Transverse colon (tissue), 4 donors: Measurements from ENCODE around the gene ARHGEF3.

Experiments
- CTCF ChIP-seq, 5 experiments: fragments of 200-600 bp in 3 of 5; fragments of 450-650 bp in 2 of 5; sonication (generic) in 3 of 5; IDR thresholded peaks; 1 replicate in 2 of 5; 2 replicates in 3 of 5; pipeline ENCODE4 v1.5.1; 2016 to 2017; ENCODE audit warnings: antibody characterized with exemption in 5 of 5, inconsistent platforms in 3 of 5, mild to moderate bottlenecking in 2 of 5, moderate library complexity in 1 of 5
- EP300 ChIP-seq: sonication (generic); formaldehyde crosslinking; IDR thresholded peaks from one replicate; pipeline ENCODE4 v1.6.1; 2017; ENCODE audit warnings: antibody characterized with exemption, low read depth
- POLR2A ChIP-seq: fragments of 450-650 bp; IDR thresholded peaks from one replicate; pipeline ENCODE4 v1.6.1; 2016; ENCODE audit warnings: antibody characterized with exemption, mild to moderate bottlenecking, moderate library complexity
- POLR2AphosphoS5 ChIP-seq, 3 donors: sonication (generic); formaldehyde crosslinking; IDR thresholded peaks; one replicate each; pipeline ENCODE4 v1.6.1; 2016; ENCODE audit warnings: antibody characterized with exemption in 3 of 3

DNA sequence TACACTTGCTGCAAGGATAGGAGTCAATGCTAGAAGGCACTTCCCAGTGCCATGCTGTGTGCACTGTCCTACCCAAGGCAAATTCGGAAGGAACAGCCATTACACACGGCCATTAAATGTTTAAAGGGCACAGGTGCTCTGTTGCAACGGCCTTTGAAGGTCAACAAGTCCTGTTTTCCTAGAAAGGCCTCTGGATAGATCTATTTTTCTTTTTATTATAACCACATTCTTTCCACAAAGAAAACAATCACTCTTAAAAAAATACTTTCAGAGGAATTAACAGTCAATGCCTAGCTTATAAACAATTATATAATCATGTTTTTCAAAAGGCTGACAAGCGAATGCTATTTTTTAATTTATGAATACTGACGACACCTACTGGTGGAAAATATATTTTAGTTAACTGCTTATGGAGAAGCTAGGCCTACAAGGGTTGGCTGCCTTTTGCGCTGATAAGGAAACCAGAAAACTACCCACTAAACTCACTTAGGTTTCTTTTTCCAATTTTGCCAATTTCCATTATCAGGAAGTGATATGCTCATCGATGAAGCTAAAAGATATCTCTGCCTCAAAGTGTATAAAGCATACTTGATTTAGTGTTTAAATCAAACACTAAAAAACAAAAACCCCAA lies 2.4 kb downstream of the ARHGEF3 start:
- no peak for TF ChIP-seq POLR2A
- TF ChIP-seq CTCF (IDR thresholded peaks at IDR 0.05) = peak; percentile 63 to 84 (median 66)
- peak in 1 of 3 donors; percentile 8 for TF ChIP-seq POLR2AphosphoS5 (IDR thresholded peaks at IDR 0.05)
- TF ChIP-seq EP300 = no peak
